ENCODE measurements around the gene HOXA9. TPM values are rescaled to one million over a fixed set of nuclear protein-coding genes. Genes with fewer than 3 reads are reported as not detected.

Gene HOXA9
- polyA plus RNA-seq, 2 of the 4 experiments (the other 2 are of a cell fraction) = 1.4 TPM

DNA sequence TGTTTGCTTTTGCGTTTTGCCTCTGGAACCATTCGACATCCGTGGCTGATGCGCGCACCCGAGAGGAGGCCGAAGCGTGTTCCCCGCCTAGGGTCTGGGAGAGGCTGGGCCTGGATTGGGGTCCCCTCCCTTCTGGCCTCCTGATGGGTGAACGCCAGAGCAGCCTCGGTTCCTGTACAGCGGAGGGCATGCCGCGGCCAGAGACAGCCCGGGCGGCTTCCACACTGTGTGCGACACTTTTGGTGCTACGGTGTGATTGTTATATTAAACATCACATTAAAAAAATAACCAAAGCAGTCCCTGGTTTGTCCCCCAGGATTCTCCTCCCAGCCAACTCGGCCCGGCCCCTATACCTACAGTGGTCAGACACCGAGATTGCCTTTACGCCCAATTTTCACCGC is 5.2 kb downstream of the HOXA9 start:
- no peak for TF ChIP-seq CHD2 (IDR thresholded peaks at IDR 0.05; ENCODE audit: low read length, partially characterized antibody)
- TF ChIP-seq, protein P1, sequence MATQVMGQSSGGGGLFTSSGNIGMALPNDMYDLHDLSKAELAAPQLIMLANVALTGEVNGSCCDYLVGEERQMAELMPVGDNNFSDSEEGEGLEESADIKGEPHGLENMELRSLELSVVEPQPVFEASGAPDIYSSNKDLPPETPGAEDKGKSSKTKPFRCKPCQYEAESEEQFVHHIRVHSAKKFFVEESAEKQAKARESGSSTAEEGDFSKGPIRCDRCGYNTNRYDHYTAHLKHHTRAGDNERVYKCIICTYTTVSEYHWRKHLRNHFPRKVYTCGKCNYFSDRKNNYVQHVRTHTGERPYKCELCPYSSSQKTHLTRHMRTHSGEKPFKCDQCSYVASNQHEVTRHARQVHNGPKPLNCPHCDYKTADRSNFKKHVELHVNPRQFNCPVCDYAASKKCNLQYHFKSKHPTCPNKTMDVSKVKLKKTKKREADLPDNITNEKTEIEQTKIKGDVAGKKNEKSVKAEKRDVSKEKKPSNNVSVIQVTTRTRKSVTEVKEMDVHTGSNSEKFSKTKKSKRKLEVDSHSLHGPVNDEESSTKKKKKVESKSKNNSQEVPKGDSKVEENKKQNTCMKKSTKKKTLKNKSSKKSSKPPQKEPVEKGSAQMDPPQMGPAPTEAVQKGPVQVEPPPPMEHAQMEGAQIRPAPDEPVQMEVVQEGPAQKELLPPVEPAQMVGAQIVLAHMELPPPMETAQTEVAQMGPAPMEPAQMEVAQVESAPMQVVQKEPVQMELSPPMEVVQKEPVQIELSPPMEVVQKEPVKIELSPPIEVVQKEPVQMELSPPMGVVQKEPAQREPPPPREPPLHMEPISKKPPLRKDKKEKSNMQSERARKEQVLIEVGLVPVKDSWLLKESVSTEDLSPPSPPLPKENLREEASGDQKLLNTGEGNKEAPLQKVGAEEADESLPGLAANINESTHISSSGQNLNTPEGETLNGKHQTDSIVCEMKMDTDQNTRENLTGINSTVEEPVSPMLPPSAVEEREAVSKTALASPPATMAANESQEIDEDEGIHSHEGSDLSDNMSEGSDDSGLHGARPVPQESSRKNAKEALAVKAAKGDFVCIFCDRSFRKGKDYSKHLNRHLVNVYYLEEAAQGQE (IDR thresholded peaks at IDR 0.05) = no peak
- no peak for TF ChIP-seq POLR2A (IDR thresholded peaks at IDR 0.05; ENCODE audit: low read length)
- no peak for TF ChIP-seq HOXB13 (CRISPR knock-in tag; IDR thresholded peaks at IDR 0.05; ENCODE audit: low read depth)
- no peak for TF ChIP-seq TP53 (CRISPR knock-in tag; IDR thresholded peaks at IDR 0.05)
- no peak for TF ChIP-seq NFE2L2 (conservative IDR thresholded peaks at IDR 0.05; ENCODE audit: low read length)
- TF ChIP-seq HOXA7 (CRISPR knock-in tag; IDR thresholded peaks at IDR 0.05) = no peak
- no peak for TF ChIP-seq JUN (IDR thresholded peaks at IDR 0.05)
- no peak for TF ChIP-seq ZC3H11A (IDR thresholded peaks at IDR 0.05)
- no peak for TF ChIP-seq ZFP36 (IDR thresholded peaks at IDR 0.05; ENCODE audit: borderline replicate concordance, partially characterized antibody)
- TF ChIP-seq RAD21 (conservative IDR thresholded peaks at IDR 0.05 in 1 of 2, IDR thresholded peaks at IDR 0.05 in 1 of 2) = no peak
- TF ChIP-seq RNF2 (IDR thresholded peaks at IDR 0.05; ENCODE audit: borderline replicate concordance, low read depth) = no peak
- TF ChIP-seq FOSB (CRISPR knock-in tag; IDR thresholded peaks at IDR 0.05) = no peak
- ChIA-PET POLR2A (interaction anchor here (1.3 kb wide), 2 partner anchors 9 to 791 kb away, joined by 6 to 14 read pairs; no protein-coding TSS in a partner anchor), CTCF (interaction anchor here (0.6 to 7.0 kb wide), 46 partner anchors 8 to 1304 kb away, joined by 3 to 160 read pairs (median 5); partner anchors contain the start of genes HOXA10, HOXA3, HOXA5 and HOXA6)
- DNase-seq (ENCODE audit: low read depth in 1 of 2, low spot score in 1 of 2) = no peak
- H3K27ac ChIP-seq = peak overlapping the region; percentile 86; a peak in 5 of 6 replicates
- H3K4me1 ChIP-seq = 0 out of 3 replicates have a peak, but pooled peaks cover 3% of the 10 kb centered on the region
- 94% methylated on average over 23 of the region's 23 CpGs for WGBS (ENCODE audit: missing lambda C conversion rate)
- FAIRE-seq = no peak
- peak overlapping the region; percentile 65 for H3K4me3 ChIP-seq
- peak in 1 of 2 experiments; percentile 1; a peak in 1 of 6 replicates for ATAC-seq
- no peaks in the 10 kb centered on the region for H3K9me3 ChIP-seq
- peak overlapping the region; percentile 96 for H3K4me2 ChIP-seq

DNA sequence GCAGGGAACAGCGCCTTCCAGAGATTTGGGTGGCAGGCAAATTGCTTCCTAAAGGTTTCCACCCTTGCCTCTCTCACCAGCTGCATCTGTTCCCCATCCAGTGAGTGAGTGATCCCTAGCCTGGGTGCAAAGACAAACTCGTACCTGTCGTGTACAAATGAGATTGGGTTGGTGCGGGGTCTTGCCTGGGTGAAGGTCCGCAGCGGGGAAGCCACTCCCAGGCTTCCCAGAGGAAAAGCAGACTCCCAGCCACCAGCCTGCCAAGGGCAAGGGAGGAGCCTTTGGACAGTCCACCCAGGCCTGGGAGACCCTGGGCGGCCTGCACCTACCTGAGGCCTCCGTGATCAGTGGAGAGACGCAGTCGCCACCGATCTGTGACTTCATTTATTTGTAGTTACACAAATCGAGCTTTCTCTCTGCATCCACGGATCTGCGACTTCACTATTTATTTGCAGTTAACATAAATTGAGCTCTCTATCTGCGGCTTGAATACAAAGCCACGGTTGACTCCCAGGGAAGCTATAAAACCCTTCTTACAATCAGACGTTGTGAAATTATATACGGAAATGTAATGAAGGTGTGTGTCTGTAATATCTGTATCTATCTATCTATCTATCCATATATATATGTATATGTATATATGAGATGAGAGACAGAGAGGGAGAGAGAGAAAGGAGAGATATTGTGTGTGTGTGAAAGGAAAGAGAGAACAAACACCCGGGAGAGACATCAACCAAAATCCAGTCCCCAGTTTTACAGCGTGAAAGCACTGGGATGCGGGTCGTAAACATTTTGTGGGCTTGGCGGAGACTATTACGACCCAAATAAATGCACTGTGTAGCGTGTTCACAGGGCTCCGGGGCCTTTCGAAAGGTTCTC is 5.8 kb downstream of the HOXA9 start:
- H3K4me2 ChIP-seq = no peak overlapping the region
- ATAC-seq (no peak), DNase-seq (ENCODE audit: low read depth in 1 of 2, low spot score in 1 of 2) (no peak), FAIRE-seq (no peak)
- POLR2A ChIA-PET = interaction anchor here (1.0 kb wide), 1 partner anchor 45 kb away, joined by 3 read pairs; no protein-coding TSS in a partner anchor
- 0 out of 3 replicates have a peak, but pooled peaks cover 3% of the 10 kb centered on the region for H3K4me1 ChIP-seq
- no peaks in the 10 kb centered on the region for H3K9me3 ChIP-seq
- CTCF ChIA-PET = interaction anchor here (0.9 to 3.5 kb wide), 8 partner anchors 10 to 790 kb away, joined by 3 to 32 read pairs (median 4); partner anchors contain the start of genes HOXA5 and HOXA6
- no peak overlapping the region for H3K27ac ChIP-seq
- TF ChIP-seq HES2 (IDR thresholded peaks at IDR 0.05) = no peak
- TF ChIP-seq, protein P2, sequence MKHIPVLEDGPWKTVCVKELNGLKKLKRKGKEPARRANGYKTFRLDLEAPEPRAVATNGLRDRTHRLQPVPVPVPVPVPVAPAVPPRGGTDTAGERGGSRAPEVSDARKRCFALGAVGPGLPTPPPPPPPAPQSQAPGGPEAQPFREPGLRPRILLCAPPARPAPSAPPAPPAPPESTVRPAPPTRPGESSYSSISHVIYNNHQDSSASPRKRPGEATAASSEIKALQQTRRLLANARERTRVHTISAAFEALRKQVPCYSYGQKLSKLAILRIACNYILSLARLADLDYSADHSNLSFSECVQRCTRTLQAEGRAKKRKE (CRISPR knock-in tag; IDR thresholded peaks at IDR 0.05; ENCODE audit: low read depth) = no peak
- TF ChIP-seq PHF8 (IDR thresholded peaks at IDR 0.05; ENCODE audit: borderline replicate concordance, low read depth) = no peak
- TF ChIP-seq RARB (CRISPR knock-in tag; IDR thresholded peaks at IDR 0.05) = no peak
- TF ChIP-seq TP53 (CRISPR knock-in tag; IDR thresholded peaks at IDR 0.05) = no peak
- no peak for TF ChIP-seq JUNB (IDR thresholded peaks at IDR 0.05)
- TF ChIP-seq CHD2 (IDR thresholded peaks at IDR 0.05; ENCODE audit: low read length, partially characterized antibody) = no peak
- no peak for TF ChIP-seq ESRRA (IDR thresholded peaks at IDR 0.05; ENCODE audit: borderline replicate concordance, low read length)
- TF ChIP-seq KDM5A (IDR thresholded peaks at IDR 0.05) = no peak
- TF ChIP-seq NR3C1 (IDR thresholded peaks at IDR 0.05) = no peak
- TF ChIP-seq ELK1 (IDR thresholded peaks at IDR 0.05; ENCODE audit: low read depth, low read length) = no peak
- TF ChIP-seq HOXA7 (CRISPR knock-in tag; IDR thresholded peaks at IDR 0.05) = no peak
- TF ChIP-seq ZFP36 (IDR thresholded peaks at IDR 0.05; ENCODE audit: borderline replicate concordance, partially characterized antibody) = no peak
- no peak for TF ChIP-seq FOXS1 (CRISPR knock-in tag; IDR thresholded peaks at IDR 0.05)
- TF ChIP-seq NPAS2 (CRISPR knock-in tag; IDR thresholded peaks at IDR 0.05; ENCODE audit: borderline replicate concordance) = no peak
- 92% methylated on average over 27 of the region's 27 CpGs for WGBS (ENCODE audit: missing lambda C conversion rate)
- no peak overlapping the region for H3K4me3 ChIP-seq

Data from A549 (cell line).